Measurements from ENCODE around the gene IL23A. TPM values are rescaled to one million over a fixed set of nuclear protein-coding genes. Genes with fewer than 3 reads are reported as not detected.

IL23A gene
- total RNA-seq, 1 donor from 2014 or later, result 1.5 TPM

DNA sequence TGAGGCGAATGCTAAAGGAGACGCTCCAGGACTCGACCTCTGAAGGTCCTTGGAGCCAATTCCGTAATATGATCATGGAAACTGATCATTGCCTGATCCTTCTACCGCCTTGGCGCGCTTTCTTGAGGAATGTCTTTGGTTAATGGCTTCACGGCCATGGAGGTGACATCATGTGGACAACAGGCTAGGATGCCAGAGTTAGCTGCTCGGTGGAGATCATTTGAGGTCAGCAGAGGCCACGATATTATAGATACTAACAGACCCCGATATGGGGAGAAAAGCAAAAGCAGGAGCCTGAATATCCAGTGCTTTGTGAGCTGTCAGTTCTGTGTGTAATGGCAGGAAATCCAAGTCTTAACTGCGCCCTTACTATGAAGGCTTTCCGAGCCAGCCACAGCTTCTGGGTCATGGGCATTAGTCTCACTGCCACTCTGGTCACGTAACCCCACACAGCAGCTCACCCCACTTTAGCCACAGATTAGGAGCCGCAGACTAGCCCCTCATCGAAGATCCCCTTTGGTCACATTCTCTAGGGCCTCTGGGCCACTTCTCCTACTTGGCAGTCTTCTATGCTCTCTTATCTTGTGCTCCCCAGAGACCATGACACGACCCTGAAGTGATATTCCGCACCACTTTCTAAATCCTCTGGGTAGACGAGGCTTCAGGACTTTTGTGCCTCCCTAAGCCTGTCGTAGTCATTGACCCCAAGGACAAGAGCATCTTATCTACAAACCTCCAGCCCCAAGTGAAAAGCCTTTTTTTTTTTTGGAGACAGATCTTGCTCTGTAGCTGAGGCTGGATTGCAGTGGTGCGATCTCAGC is 37.8 kb upstream of the IL23A start:
- peaks cover 40% of the 10 kb centered on the region for H3K79me2 ChIP-seq (ENCODE audit: low read depth)
- H3K4me3 ChIP-seq, result peak overlapping the region; percentile 95

DNA sequence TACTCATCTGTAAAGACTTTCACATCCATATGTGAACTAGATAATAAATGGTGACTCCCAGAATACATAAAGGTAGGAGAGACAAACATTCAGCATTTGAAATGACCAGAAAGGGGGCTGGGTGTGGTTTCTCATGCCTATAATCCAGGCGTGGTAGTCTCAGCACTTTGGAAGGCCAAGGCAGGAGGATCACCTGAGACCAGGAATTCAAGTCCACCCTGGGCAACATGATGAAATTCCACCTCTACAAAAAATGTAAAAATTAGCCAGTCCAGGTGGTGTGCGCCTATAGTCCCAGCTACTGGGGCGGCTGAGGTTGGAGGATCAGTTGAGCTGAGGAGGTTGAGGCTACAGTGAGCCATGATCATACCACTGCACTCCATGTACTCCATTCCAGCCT is 34.4 kb upstream of the IL23A start:
- H3K27ac ChIP-seq, result no peak overlapping the region
- no peaks in the 10 kb centered on the region for H3K9me3 ChIP-seq (ENCODE audit: low read depth)
- peaks cover 12% of the 10 kb centered on the region for H3K36me3 Mint-ChIP-seq
- TF ChIP-seq, protein P1, sequence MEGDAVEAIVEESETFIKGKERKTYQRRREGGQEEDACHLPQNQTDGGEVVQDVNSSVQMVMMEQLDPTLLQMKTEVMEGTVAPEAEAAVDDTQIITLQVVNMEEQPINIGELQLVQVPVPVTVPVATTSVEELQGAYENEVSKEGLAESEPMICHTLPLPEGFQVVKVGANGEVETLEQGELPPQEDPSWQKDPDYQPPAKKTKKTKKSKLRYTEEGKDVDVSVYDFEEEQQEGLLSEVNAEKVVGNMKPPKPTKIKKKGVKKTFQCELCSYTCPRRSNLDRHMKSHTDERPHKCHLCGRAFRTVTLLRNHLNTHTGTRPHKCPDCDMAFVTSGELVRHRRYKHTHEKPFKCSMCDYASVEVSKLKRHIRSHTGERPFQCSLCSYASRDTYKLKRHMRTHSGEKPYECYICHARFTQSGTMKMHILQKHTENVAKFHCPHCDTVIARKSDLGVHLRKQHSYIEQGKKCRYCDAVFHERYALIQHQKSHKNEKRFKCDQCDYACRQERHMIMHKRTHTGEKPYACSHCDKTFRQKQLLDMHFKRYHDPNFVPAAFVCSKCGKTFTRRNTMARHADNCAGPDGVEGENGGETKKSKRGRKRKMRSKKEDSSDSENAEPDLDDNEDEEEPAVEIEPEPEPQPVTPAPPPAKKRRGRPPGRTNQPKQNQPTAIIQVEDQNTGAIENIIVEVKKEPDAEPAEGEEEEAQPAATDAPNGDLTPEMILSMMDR (IDR thresholded peaks at IDR 0.05), result no peak
- TF ChIP-seq EZH2 (IDR thresholded peaks at IDR 0.05), result no peak
- H3K4me3 Mint-ChIP-seq, result no peak overlapping the region
- peaks cover 13% of the 10 kb centered on the region for H3K4me1 Mint-ChIP-seq
- no peaks in the 10 kb centered on the region for H3K27me3 ChIP-seq
- H3K27ac Mint-ChIP-seq, result no peak overlapping the region
- peaks cover 51% of the 10 kb centered on the region for H3F3A ChIP-seq (ENCODE audit: low read depth)
- H4K20me1 ChIP-seq (ENCODE audit: low read depth), result peaks cover 5% of the 10 kb centered on the region
- no peak overlapping the region for H2AFZ ChIP-seq (replicated peaks)
- peaks cover 6% of the 10 kb centered on the region for H3K36me3 ChIP-seq
- H3K4me1 ChIP-seq, result peaks cover under 1% of the 10 kb centered on the region
- H3K4me2 ChIP-seq, result no peak overlapping the region
- no peak overlapping the region for H3K4me3 ChIP-seq
- peaks cover 3% of the 10 kb centered on the region for H3K27me3 Mint-ChIP-seq (ENCODE audit: insufficient read depth, low read depth)
- DNase-seq (ENCODE audit: low spot score), result no peak
- H3K9ac ChIP-seq, result no peak overlapping the region
- H3K9me3 Mint-ChIP-seq, result no peaks in the 10 kb centered on the region
- peaks cover 6% of the 10 kb centered on the region for H3K79me2 ChIP-seq (ENCODE audit: low read depth)

More for the DNA sequence above, 37.8 kb upstream of the IL23A start:
- Histone ChIP-seq H3K27me3 (no peaks in the 10 kb centered on the region), H3K27ac (peak overlapping the region; percentile 15), H3K9me3 (ENCODE audit: low read depth) (no peaks in the 10 kb centered on the region), H4K20me1 (ENCODE audit: low read depth) (peaks cover 32% of the 10 kb centered on the region), H3K4me1 (peaks cover 11% of the 10 kb centered on the region), H2AFZ (replicated peaks) (peak overlapping the region; percentile 56), H3K36me3 (peaks cover 5% of the 10 kb centered on the region), H3K9ac (no peak overlapping the region), H3F3A (ENCODE audit: low read depth) (peaks cover 55% of the 10 kb centered on the region), H3K4me2 (peak overlapping the region; percentile 68)
- TF ChIP-seq, protein P1 (IDR thresholded peaks at IDR 0.05), result no peak
- TF ChIP-seq EZH2phosphoT487 (IDR thresholded peaks at IDR 0.05) (no peak), EZH2 (IDR thresholded peaks at IDR 0.05) (no peak)
- H3K27me3 Mint-ChIP-seq (ENCODE audit: insufficient read depth, low read depth), result peaks cover 3% of the 10 kb centered on the region
- H3K27ac Mint-ChIP-seq, result peak overlapping the region; percentile 66
- H3K4me1 Mint-ChIP-seq, result peaks cover 26% of the 10 kb centered on the region
- H3K36me3 Mint-ChIP-seq, result peaks cover 12% of the 10 kb centered on the region
- peak; percentile 4 for DNase-seq (ENCODE audit: low spot score)
- H3K4me3 Mint-ChIP-seq, result peak overlapping the region; percentile 97
- no peaks in the 10 kb centered on the region for H3K9me3 Mint-ChIP-seq

DNA sequence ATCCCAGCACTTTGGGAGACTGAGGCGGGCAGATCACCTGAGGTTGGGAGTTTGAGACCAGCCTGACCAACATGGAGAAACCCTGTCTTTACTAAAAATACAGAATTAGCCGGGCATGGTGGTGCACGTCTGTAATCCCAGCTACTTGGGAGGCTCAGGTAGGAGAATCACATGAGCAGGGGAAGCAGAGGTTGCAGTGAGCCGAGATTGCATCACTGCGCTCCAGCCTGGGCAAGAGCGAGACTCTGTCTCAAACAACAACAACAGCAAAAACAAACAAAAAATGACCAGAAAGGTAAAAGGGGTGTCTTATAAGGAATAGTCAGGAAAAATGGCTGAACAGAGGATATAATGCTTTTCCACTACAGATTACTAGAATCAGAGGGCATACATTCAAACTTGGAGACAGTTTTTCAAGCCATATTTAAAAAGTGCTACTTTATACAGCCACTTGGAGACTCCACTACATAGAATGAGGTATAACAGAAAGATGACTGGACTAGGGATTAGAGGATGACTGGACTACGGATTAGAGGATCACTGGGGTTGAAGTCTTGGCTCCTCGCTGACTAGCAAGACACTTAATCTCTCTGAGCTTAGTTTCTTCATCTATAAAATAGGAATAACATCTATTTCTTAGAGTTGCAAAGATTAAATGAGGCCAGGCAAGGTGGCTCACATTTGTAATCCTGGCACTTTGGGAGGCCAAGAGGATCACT is 33.7 kb upstream of the IL23A start:
- Histone ChIP-seq H3K79me2 (ENCODE audit: low read depth) (no peaks in the 10 kb centered on the region), H3K27me3 (no peaks in the 10 kb centered on the region), H3K4me1 (no peaks in the 10 kb centered on the region), H3K9me3 (ENCODE audit: low read depth) (no peaks in the 10 kb centered on the region), H4K20me1 (ENCODE audit: low read depth) (no peaks in the 10 kb centered on the region), H3K4me2 (no peak overlapping the region), H3K4me3 (no peak overlapping the region), H3K27ac (no peak overlapping the region), H3K36me3 (peaks cover 6% of the 10 kb centered on the region), H2AFZ (replicated peaks) (no peak overlapping the region), H3F3A (ENCODE audit: low read depth) (peaks cover 44% of the 10 kb centered on the region), H3K9ac (no peak overlapping the region)
- Mint-ChIP-seq H3K9me3 (no peaks in the 10 kb centered on the region), H3K4me3 (no peak overlapping the region), H3K4me1 (peaks cover 8% of the 10 kb centered on the region), H3K36me3 (peaks cover 14% of the 10 kb centered on the region), H3K27me3 (ENCODE audit: insufficient read depth, low read depth) (peaks cover 3% of the 10 kb centered on the region), H3K27ac (no peak overlapping the region)
- DNase-seq (ENCODE audit: low spot score), result no peak
- TF ChIP-seq, protein P1 (IDR thresholded peaks at IDR 0.05), result no peak
- TF ChIP-seq EZH2 (IDR thresholded peaks at IDR 0.05) (no peak), EZH2phosphoT487 (IDR thresholded peaks at IDR 0.05) (no peak)

All from neural progenitor cell (in vitro differentiated cells).